Aorta (tissue), 5 donors: ENCODE data around the gene DHX38. TPM values are rescaled to one million over a fixed set of nuclear protein-coding genes. Genes with fewer than 3 reads are reported as not detected.

Experiments used
- ATAC-seq: fragments of 200-7000 bp; cut with Tn5 transposase; one replicate; pipeline ENCODE4 v1.9.1; 2022; ENCODE audit warnings: moderate library complexity; ENCODE audit not compliant: low FRiP score
- DNase-seq, 2 donors: peaks; one replicate each; pipeline ENCODE4 v3.0.0-alpha.2; 2020
- H3K27ac ChIP-seq, 2 donors: one replicate each; pipeline ENCODE4 v1.5.1; 2013; ENCODE audit warnings: low read length in 2 of 2, mild to moderate bottlenecking in 2 of 2, moderate library complexity in 2 of 2, control low read depth in 1 of 2, inconsistent platforms in 1 of 2, low read depth in 1 of 2
- H3K27me3 ChIP-seq, 2 donors: one replicate each; pipeline ENCODE4 v1.6.1; 2013; ENCODE audit warnings: control low read depth in 1 of 2, low read length in 1 of 2, mild to moderate bottlenecking in 1 of 2, moderate library complexity in 1 of 2; ENCODE audit not compliant: insufficient read depth in 2 of 2, control insufficient read depth in 1 of 2
- H3K36me3 ChIP-seq, 2 donors: one replicate each; pipeline ENCODE4 v1.6.1; 2013; ENCODE audit warnings: control low read depth in 1 of 2, low read length in 1 of 2, mild to moderate bottlenecking in 1 of 2; ENCODE audit not compliant: insufficient read depth in 2 of 2, control insufficient read depth in 1 of 2
- H3K4me1 ChIP-seq, 2 donors: one replicate each; pipeline ENCODE4 v1.6.1; 2013; ENCODE audit warnings: low read length in 2 of 2, control low read depth in 1 of 2, mild to moderate bottlenecking in 1 of 2, moderate library complexity in 1 of 2; ENCODE audit not compliant: insufficient read depth in 2 of 2, control insufficient read depth in 1 of 2
- H3K4me3 ChIP-seq, 2 donors: one replicate each; pipeline ENCODE4 v1.5.1; 2013; ENCODE audit warnings: low read length in 2 of 2, control low read depth in 1 of 2, mild to moderate bottlenecking in 1 of 2
- H3K9me3 ChIP-seq: one replicate; pipeline ENCODE4 v1.6.1; 2013; ENCODE audit warnings: mild to moderate bottlenecking, low read length; ENCODE audit not compliant: control insufficient read depth
- WGBS, 2 donors: extraction: QIAGEN DNeasy Blood & Tissue Kit; methylation state at CpG; one replicate each; pipeline ENCODE4 v1.1.7; 2013; 5-methylcytosine and 5-hydroxymethylcytosine counted together
- intact Hi-C, 2 donors: fragments of 100-400 bp; cut with DNase I; formaldehyde crosslinking; loops; one replicate each; pipeline versions ENCODE4 v1.14.2 to v1.15.0; 2022
- polyA plus RNA-seq, 2 donors: library from polyadenylated mRNA; stranded (reverse); fragments of 200-250 nt; gene quantifications; one replicate each; pipeline ENCODE4 v1.2.3, GENCODE V29; 2013
- total RNA-seq, 2 donors: library from RNA; stranded (reverse); fragmentation: NEBNext Ultra II Directional; extraction: Animal tissue kit (Norgen Biotek cat#: 25700); gene quantifications; one replicate each; pipeline ENCODE4 v1.2.1, GENCODE V29; 2021
- donor health status: healthy with polysubstance abuse.
- donor health status: Bipolar disorder and iron deficiency.
- donor health status: DM: no; HTN: no; CAD: no.
- donor health status: DM: no; HTN: no; CAD: no.
- donor health status: DM: yes; HTN: yes; CAD: no.

The DHX38 gene
- total and polyA plus RNA-seq, 4 donors: 22.4 to 77.4 (median 60.7) TPM

- 66 to 68% methylated on average over 2 of the region's 2 CpGs for WGBS, 2 donors
- no peak overlapping the region for H3K4me3 ChIP-seq
- intact Hi-C loops: no loop called here
- H3K36me3 ChIP-seq: no peaks in the 10 kb centered on the region
- no peaks in the 10 kb centered on the region for H3K27me3 ChIP-seq
- no peak for ATAC-seq
- H3K27ac ChIP-seq: no peak overlapping the region
- peaks cover 1% of the 10 kb centered on the region for H3K9me3 ChIP-seq
- H3K4me1 ChIP-seq: no peaks in the 10 kb centered on the region
- DNase-seq: no peak
Measured at GRCh38 chr16:72159801-72160200, 66.2 kb downstream of the DHX38 start.

DNA sequence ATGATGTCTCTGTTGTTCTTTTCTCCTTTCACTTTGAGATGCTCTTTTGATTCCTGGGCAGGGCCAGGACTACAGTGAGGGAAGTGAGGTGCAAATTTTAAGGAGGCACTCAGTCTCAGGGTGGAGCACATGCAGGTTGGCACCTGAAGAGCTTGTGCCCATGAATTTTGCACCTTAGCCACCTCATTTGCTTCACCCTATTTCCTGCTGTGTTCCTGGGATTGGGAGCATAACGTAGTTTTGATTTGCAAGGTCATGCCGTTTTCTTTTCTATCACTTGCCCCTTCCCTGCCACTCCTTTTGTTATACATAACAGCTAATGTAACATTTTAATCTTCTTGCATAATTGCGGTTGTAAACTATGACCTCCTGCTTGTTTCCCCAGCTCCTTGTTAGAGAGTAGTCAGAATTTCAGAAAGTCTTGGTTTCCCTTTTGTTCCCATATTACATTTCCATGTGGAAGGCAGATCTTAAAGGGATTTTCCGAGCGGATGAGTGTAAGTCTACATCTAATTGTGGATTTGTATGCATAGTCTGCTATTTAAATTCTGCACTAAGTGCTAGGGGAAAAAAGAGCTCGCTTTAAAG lies 68.6 kb downstream of the DHX38 start:
- DNase-seq (no peak), ATAC-seq (no peak)
- Histone ChIP-seq H3K27me3 (no peaks in the 10 kb centered on the region), H3K27ac (no peak overlapping the region), H3K4me3 (no peak overlapping the region), H3K4me1 (no peaks in the 10 kb centered on the region), H3K9me3 (peaks cover 1% of the 10 kb centered on the region), H3K36me3 (no peaks in the 10 kb centered on the region)
- 50 to 55% methylated on average over 6 of the region's 6 CpGs for WGBS, 2 donors
- intact Hi-C loops: no loop called here

Other genes with a start within 250 kb of the DHX38 start
- gene ATXN1L, start 247.9 kb upstream of the DHX38 start, total RNA-seq: 10 to 100 TPM; 30.4 to 31.2 TPM
- 10 to 100 TPM in 1 of 2 donors, 1 to 10 TPM in 1; 7.9 to 10.8 TPM for gene ATXN1L, start 247.9 kb upstream of the DHX38 start, polyA plus RNA-seq
- gene ZNF821, start 209.7 kb upstream of the DHX38 start, total RNA-seq: 1 to 10 TPM; 7.9 to 9.9 TPM
- gene ZNF821, start 209.7 kb upstream of the DHX38 start, polyA plus RNA-seq: 1 to 10 TPM; 5.4 to 9.2 TPM
- gene IST1, start 198.3 kb upstream of the DHX38 start, total RNA-seq: 100 to 1,000 TPM; 152 to 202 TPM
- gene IST1, start 198.3 kb upstream of the DHX38 start, polyA plus RNA-seq: 100 to 1,000 TPM in 1 of 2 donors, 10 to 100 TPM in 1; 52.5 to 150 TPM
- gene PKD1L3, start 93.4 kb upstream of the DHX38 start, total RNA-seq: under 1 TPM; 0.32 to 0.60 TPM
- under 1 TPM; 0.05 to 0.13 TPM for gene PKD1L3, start 93.4 kb upstream of the DHX38 start, polyA plus RNA-seq
- 1 to 10 TPM; 4.9 to 5.0 TPM for gene DHODH, start 85.1 kb upstream of the DHX38 start, total RNA-seq
- 1 to 10 TPM; 3.0 to 4.2 TPM for gene DHODH, start 85.1 kb upstream of the DHX38 start, polyA plus RNA-seq
- 10 to 100 TPM; 19.4 to 83.0 TPM for gene HP, start 39.3 kb upstream of the DHX38 start, total RNA-seq
- gene HP, start 39.3 kb upstream of the DHX38 start, polyA plus RNA-seq: 10 to 100 TPM in 1 of 2 donors, 1 to 10 TPM in 1; 3.5 to 34.7 TPM
- gene HPR, start 30.6 kb upstream of the DHX38 start, total RNA-seq: under 1 TPM in 1 of 2 donors, not detected in 1; 0.49 TPM
- 1 to 10 TPM; 1.1 to 4.8 TPM for gene HPR, start 30.6 kb upstream of the DHX38 start, polyA plus RNA-seq
- gene TXNL4B, start 227 bp upstream of the DHX38 start, total RNA-seq: 10 to 100 TPM in 1 of 2 donors, 1 to 10 TPM in 1; 8.9 to 11.8 TPM
- gene TXNL4B, start 227 bp upstream of the DHX38 start, polyA plus RNA-seq: 1 to 10 TPM; 7.3 to 8.9 TPM
- 1 to 10 TPM in 1 of 2 donors, under 1 TPM in 1; 0.66 to 1.0 TPM for gene PMFBP1, start 78.3 kb downstream of the DHX38 start, total RNA-seq
- 1 to 10 TPM in 1 of 2 donors, not detected in 1; 2.5 TPM for gene PMFBP1, start 78.3 kb downstream of the DHX38 start, polyA plus RNA-seq